ENCODE results near the gene RTN4. TPM values are rescaled to one million over a fixed set of nuclear protein-coding genes. Genes with fewer than 3 reads are reported as not detected.

RTN4 gene
- total and polyA plus RNA-seq, 8 donors: 181 to 373 (median 200) TPM

DNA sequence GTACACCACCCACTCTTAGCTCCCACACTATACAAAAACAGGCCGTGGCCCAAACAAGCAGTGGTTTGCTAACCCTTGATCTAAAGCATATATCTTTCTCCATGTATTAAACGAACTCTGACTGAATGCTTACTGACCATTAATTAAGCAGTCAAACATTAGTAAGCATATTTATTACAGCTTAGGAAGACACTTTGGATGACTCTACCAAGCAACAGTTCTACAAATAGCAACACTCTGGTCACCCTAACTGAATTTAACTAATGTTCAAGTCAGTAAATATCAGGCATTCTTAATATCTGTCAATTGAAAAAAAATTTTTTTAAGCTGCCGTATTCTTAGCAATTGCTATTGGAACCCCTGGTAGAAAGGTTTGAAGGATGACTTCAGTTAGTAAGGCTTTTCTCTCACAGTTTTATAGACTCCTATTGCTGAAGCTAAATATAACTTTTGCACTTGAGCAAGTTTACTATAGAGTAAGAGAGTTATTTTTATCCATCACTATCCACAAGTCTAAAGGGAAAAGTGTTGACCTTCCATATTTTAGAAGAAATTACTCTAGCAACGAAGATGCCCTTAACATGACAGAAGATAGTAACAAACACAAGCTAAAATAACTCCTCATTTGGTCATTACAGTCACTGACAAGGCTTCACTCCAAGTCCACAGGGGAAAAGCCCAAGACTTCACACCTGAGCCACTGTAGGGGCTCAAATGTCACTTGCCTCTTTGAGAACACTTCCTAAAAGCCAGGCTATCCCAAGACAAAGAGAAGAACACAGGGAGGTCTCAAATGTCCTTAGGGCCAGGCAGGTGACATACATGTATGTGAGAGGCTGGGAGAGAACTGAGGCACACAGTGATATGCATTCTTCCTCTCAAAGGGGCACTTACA is 74.4 kb downstream of the RTN4 start:
- Histone ChIP-seq H3K27ac (peak overlapping the region in 1 of 2 donors; percentile 29), H3K4me3 (no peak overlapping the region), H3K4me1 (peaks cover 15 to 56% of the 10 kb centered on the region in 2 donors), H3K36me3 (peaks cover 0 to 39% of the 10 kb centered on the region in 2 donors), H3K9me3 (no peaks in the 10 kb centered on the region), H3K27me3 (no peaks in the 10 kb centered on the region)
- DNase-seq (no peak), ATAC-seq (peak; percentile 16)
- intact Hi-C loops (cut with DNase I): no loop called here
- TF ChIP-seq, protein P1, sequence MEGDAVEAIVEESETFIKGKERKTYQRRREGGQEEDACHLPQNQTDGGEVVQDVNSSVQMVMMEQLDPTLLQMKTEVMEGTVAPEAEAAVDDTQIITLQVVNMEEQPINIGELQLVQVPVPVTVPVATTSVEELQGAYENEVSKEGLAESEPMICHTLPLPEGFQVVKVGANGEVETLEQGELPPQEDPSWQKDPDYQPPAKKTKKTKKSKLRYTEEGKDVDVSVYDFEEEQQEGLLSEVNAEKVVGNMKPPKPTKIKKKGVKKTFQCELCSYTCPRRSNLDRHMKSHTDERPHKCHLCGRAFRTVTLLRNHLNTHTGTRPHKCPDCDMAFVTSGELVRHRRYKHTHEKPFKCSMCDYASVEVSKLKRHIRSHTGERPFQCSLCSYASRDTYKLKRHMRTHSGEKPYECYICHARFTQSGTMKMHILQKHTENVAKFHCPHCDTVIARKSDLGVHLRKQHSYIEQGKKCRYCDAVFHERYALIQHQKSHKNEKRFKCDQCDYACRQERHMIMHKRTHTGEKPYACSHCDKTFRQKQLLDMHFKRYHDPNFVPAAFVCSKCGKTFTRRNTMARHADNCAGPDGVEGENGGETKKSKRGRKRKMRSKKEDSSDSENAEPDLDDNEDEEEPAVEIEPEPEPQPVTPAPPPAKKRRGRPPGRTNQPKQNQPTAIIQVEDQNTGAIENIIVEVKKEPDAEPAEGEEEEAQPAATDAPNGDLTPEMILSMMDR (IDR thresholded peaks at IDR 0.05): no peak

DNA sequence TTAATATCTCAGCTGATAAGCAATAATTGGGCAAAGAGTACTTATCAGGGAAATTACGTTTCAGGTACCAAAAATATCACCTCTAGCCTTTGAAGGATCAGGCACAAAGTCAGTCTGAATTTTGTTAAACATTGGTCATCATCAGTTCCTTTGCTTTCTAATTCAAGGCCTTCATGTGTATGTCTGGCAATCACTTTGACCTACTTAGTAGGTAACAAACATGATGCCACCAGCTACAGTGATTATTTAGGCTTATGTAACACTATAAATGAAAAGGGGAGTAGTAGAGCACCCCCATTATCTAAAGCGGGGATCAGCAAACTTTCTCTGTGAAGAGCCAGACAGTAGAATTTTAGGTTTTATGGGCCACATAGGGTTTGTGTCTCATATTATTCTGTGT is 75.1 kb downstream of the RTN4 start:
- Histone ChIP-seq H3K4me1 (peaks cover 15 to 50% of the 10 kb centered on the region in 2 donors), H3K27ac (no peak overlapping the region), H3K4me3 (no peak overlapping the region), H3K9me3 (no peaks in the 10 kb centered on the region), H3K27me3 (no peaks in the 10 kb centered on the region), H3K36me3 (peaks cover 0 to 45% of the 10 kb centered on the region in 2 donors)
- ATAC-seq (no peak), DNase-seq (no peak)
- TF ChIP-seq, protein P1 (IDR thresholded peaks at IDR 0.05): no peak
- intact Hi-C loops (cut with DNase I): no loop called here

DNA sequence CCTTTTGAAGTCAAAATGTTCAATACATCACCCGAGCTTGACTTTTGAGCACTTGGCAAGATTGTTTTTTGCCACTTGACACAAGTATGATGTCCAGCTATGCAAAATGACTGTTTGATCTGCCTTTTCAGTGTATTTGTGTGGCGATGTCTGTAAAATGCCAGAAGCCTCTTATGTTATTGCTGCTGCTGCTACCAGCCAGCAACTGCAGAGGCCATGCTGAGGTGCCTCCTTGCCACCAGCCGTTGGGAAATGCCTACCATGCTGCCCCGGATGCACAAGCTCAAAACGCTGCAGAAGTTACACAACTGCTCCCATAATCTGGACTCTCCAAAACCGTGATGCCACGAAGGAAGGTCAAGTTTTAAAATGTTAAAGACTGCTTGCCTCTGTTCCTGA is 80.3 kb downstream of the RTN4 start:
- intact Hi-C loops (cut with DNase I): no loop called here
- Histone ChIP-seq H3K4me3 (no peak overlapping the region), H3K27ac (no peak overlapping the region), H3K27me3 (no peaks in the 10 kb centered on the region), H3K4me1 (peaks cover 0 to 2% of the 10 kb centered on the region in 2 donors), H3K36me3 (peaks cover 0 to 72% of the 10 kb centered on the region in 2 donors), H3K9me3 (no peaks in the 10 kb centered on the region)
- DNase-seq (no peak), ATAC-seq (peak; percentile 71)
- TF ChIP-seq, protein P1 (IDR thresholded peaks at IDR 0.05): no peak

DNA sequence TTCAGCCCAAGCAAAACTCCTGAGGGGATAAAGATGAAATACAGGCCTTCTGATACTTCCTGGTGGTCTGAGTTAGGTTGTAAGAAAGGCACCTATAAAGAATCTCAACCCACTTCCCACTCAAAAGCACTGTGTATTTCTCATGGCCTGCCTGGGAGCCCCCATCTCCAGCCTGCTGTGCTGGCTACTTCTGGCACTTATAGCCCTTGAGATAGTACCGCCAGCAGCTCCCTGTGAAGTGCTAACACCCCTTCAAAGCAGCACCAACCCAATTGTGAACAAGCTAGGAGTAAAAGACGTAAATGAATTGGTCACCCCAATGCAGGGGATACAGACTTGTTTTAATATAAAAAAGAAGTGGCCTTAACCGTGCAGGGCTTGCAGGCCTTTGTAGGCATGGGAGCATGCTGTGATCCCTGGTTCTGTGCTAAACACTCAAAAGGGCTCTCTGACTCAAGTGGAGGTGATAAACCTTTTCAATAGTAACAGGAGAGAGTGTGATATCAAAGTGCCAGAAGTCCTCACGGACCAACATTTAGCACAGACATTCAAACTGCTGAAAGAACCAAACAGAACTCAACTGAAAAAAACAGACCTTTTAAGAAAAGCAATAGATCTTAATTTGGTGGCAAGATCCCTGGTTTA is 80.8 kb downstream of the RTN4 start:
- TF ChIP-seq, protein P1 (IDR thresholded peaks at IDR 0.05): no peak

More for the DNA sequence above, 80.8 kb downstream of the RTN4 start:
- Histone ChIP-seq H3K4me3 (no peak overlapping the region), H3K4me1 (no peaks in the 10 kb centered on the region), H3K27me3 (no peaks in the 10 kb centered on the region), H3K9me3 (no peaks in the 10 kb centered on the region), H3K27ac (no peak overlapping the region), H3K36me3 (peaks cover 0 to 67% of the 10 kb centered on the region in 2 donors)
- peak; percentile 75 for ATAC-seq
- intact Hi-C loops (cut with DNase I): no loop called here
- no peak for DNase-seq

All from left lung (tissue), 10 donors.